ENCODE measurements around the gene GHR.
A peak's percentile ranks its signal among the peaks of the same experiment; 100 is the strongest.

GRCh38 chr5:42636425-42636824 lies 213.2 kb downstream of the GHR start:
- TF ChIP-seq CTCF (IDR thresholded peaks at IDR 0.05), result peak; percentile 56
- no peak for TF ChIP-seq ZFX (IDR thresholded peaks at IDR 0.05; ENCODE audit: borderline replicate concordance)
